HG02642 (cell line): Measurements from ENCODE around the gene TLE6.
"Not testable (repeated sequence)": the region's sequence is repeated elsewhere in the genome, so short reads cannot be mapped to it uniquely, and the experiment has no call there.

Experiments
- ATAC-seq: cut with Tn5 transposase; IDR thresholded peaks from one replicate; pipeline ENCODE4 v1.9.1; 2021; ENCODE audit warnings: mild to moderate bottlenecking; ENCODE audit not compliant: unreplicated experiment, poor library complexity

TLE6 gene

DNA sequence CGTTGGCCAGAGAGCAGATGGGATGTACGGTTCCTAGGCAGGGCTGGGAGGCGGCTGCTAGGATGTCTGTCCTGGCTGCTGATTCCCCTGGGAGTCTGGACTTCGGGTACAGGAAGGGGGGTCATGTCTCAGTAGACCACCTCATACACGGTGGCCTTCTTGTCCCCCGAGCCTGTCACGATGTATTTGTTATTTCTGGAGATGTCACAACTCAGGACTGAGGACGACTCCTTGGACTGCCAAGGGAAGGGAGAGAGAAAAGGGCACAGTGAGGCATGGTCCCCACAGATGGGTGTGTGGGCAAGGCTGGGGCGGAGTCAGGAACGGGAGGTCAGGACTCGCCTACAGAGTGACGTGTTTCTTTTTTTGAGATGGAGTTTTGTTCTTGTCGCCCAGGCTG is 20.4 kb downstream of the TLE6 start:
- no peak for ATAC-seq

DNA sequence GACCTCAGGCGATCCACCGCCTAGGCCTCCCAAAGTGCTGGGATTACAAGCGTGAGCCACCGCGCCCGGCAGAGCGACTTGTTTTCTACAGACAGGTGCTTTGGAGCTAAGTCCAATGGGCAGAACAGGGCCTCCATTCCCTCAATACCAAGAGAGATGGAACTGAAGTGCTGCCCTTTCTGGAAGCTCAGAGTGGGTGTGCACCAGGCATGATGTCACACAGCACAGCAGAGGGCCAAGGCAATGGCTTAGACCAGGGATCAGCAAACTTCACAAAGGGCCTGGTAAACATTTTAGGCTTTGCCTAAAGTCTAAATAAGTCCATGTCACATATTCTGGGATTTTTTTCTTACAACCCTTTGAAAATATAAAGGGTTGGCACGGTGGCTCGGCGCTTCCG is 21.3 kb downstream of the TLE6 start:
- ATAC-seq = no peak

GRCh38 chr19:3001235-3001800 is 24.0 kb downstream of the TLE6 start:
- no peak for ATAC-seq

- no peak for ATAC-seq
Measured at GRCh38 chr19:3003046-3003445, 25.7 kb downstream of the TLE6 start.

- no peak for ATAC-seq
Measured at GRCh38 chr19:3004522-3004921, 27.2 kb downstream of the TLE6 start.

GRCh38 chr19:3005345-3005744 is 28.0 kb downstream of the TLE6 start:
- no peak for ATAC-seq

GRCh38 chr19:3006075-3006767 is 28.9 kb downstream of the TLE6 start:
- no peak for ATAC-seq

- no peak for ATAC-seq
Measured at GRCh38 chr19:3007975-3008374, 30.6 kb downstream of the TLE6 start.

DNA sequence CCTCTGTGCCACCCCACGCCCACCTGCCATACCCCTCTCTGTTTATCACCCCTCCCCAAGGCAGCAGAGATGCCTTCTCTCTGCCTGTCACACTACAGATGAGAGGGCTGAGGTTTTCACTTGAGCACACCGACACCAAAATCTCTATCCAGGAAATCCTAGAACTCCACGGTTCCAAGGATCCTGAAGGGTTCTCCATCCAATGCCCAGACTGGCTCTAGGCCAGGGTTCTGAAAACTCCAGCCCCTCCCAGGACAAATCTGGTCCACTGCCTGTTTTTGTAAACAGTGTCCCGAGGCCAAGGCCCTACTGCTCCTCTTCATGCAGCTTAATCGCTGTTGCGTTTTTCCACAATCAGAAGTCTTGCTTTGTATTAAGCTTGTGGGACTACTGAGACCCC is 31.6 kb downstream of the TLE6 start:
- no peak for ATAC-seq

- ATAC-seq = no peak
Measured at GRCh38 chr19:3010871-3011270, 33.5 kb downstream of the TLE6 start.

DNA sequence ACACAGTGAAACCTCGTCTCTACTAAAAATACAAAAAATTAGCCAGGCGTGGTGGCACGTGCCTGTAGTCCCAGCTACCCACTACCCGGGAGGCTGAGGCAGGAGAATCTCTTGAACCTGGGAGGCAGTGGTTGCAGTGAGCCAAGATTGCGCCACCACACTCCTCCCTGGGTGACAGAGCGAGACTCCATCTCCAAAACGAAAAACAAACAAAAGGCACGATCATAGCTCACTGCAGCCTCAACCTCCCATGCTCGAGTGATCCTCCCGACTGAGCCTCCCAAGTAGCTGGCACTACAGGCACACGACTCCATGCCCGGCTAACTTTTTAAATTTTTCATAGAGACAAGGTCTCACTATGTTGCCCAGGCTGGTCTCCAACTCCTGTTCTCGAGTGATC is 34.7 kb downstream of the TLE6 start:
- ATAC-seq = not testable (repeated sequence)

- no peak for ATAC-seq
Measured at GRCh38 chr19:3012621-3013262, 35.4 kb downstream of the TLE6 start.

GRCh38 chr19:3013263-3013725 is 35.9 kb downstream of the TLE6 start:
- ATAC-seq = no peak

DNA sequence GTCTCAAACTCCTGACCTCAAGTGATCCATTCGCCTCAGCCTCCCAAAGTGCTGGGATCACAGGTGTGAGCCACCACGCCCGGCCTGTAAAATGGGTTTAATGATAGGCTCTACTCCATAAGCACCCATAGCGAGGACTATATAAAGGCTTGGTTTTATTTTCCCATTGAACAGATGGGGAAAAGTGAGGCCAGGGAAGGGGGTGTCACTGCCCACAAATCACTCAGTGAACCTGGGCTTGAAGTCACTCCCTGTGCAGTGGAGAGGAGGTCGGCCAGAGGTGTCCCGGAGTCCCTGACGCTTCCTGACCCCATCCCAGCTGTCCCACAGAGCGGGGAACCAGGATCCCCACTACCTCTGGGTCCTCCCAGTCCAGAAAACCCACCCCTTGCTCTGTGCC is 36.8 kb downstream of the TLE6 start:
- ATAC-seq = no peak

DNA sequence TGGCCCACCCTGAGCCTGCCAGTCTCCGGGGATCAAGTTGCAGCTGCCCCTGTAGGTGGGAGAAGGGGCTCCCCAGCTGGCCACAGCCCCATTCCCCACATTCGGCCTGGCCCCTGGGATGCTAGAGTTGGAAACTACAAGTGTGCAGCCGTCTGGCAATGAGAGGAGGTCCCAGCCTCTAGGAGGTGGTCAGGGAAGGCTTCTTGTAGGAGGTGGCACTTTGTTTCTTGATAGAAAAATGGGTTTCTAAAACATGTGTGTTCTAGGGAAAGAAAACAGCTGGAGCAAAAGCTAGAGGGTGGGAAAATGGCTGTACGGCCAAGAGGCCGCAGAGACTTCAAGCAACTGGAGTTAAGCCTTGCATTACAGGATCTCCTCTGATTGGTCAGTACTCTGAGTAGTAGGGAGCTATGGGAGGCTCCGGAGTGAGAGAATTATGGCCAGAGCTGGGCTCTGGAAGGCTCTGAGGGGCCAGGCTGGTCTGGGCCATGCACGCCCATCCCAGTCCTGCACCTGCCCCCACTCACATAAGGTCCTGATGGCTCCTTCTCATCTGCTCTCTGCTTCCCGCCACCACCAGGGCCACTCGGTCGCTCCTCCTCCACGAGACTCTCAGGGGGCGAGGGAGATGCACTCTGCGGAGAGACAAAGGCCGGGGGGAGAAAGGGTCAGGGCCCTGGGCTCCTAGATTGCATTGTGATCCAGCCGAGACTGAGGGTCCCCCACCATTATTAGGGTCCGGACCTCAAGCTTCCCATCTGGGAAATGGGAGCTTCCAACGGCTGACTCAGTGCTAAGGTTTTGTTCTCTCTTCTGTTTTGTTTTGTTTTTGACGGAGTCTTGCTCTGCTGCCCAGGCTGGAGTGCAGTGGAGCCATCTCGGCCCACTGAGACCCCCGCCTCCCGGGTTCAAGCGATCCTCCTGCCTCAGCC is 38.0 kb downstream of the TLE6 start:
- ATAC-seq = no peak

DNA sequence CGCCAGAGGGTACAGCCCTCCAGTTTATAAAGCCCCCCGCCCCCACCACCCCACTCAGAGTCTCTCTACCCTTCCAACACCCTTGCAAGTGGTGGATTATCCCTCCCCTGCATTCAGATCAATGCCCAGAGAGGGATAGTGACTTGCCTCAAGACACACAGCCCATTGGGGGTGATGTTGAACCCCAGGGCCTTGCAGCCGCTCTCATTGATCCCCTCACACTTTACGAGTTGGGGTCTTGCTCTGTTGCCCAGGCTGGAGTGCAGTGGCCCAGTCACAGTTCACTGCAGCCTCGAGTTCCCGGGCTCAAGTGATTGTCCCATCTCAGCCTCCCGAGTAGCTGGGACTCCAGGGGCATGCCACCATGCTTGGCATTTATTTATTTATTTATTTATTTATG is 40.6 kb downstream of the TLE6 start:
- ATAC-seq = no peak

- no peak for ATAC-seq
Measured at GRCh38 chr19:3019211-3019854, 42.0 kb downstream of the TLE6 start.

DNA sequence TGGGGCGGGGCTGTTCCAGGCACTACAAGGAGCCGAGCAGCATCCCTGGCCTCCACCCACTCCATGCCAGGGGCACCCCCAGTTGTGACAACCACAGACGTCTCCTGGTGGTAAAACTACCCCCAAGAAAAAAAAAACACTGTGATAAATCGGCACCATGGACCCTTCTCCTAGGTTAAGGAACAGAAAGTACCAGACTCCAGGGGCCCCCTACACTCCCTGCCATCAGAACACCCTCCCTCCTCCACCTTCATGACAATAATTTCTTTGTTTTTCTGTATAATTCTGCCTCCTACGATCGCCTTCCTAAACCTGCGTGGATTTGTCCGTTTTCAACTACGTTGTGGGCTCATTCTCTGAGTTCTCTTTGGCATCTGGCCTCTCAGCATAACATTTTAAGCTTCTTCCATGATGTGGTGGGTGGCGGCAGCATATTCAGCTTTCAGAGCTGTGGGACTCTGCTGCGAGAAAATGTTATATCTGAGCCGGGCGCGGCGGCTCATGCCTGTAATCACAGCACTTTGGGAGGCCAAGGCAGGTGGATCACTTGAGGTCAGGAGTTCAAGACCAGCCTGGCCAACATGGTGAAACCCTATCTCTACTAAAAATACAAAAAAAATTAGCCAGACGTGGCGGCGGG is 43.1 kb downstream of the TLE6 start:
- no peak for ATAC-seq

DNA sequence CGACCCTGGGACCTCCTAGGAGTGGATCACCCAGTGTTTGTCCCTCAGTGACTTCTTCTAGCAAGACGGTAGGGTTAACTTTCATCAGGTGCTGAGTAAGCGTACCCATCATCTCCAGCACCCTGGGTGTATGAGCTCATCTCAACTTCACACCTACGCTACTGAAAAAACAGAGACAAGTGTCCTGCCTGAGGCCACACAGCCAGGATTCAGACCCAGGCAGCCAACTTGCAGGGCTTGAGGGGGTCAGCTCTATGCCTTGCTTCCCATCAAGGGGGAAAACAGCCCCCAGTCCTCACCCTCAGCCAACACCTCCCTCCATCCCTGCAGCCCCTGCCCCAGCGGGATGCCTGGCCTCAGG is 47.1 kb downstream of the TLE6 start:
- no peak for ATAC-seq
